ENCODE measurements around the gene ARHGAP21. TPM values are rescaled to one million over a fixed set of nuclear protein-coding genes. Genes with fewer than 3 reads are reported as not detected.
"Not testable (repeated sequence)": the region's sequence is repeated elsewhere in the genome, so short reads cannot be mapped to it uniquely, and the experiment has no call there.

ARHGAP21 gene
- total RNA-seq, 2 experiments from 2014 or later = 19.7 to 25.9 TPM

DNA sequence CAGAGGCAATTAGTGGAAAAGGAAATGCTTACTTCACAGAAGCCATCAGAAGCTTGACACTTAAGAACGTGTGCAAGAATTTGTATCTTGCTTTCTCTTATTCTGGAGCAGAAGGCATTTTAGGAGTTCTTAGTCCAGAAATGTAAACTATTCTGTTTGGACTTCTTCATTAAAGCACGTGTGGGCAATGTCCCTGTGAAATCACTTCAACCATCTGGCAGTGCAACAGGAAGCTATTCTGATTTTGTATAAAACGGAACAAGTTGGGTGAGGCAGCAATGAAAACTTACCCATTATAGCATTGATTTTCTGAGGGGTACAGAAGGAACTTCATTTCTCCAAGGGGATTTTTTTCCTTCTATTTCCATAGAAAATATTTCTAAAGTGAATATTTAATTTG, 21.3 kb upstream of the ARHGAP21 start:
- DNase-seq (no peak), ATAC-seq (no peak)
- no peaks in the 10 kb centered on the region for H3K27me3 Mint-ChIP-seq
- intact Hi-C loops (cut with DNase I, micrococcal nuclease) = no loop called here
- H3K9me3 Mint-ChIP-seq (ENCODE audit: low read depth) = no peaks in the 10 kb centered on the region
- POLR2A ChIA-PET = no interaction called here
- CTCF ChIA-PET = no interaction called here
- H3K36me3 Mint-ChIP-seq (ENCODE audit: low read depth) = no peaks in the 10 kb centered on the region
- peaks cover 2% of the 10 kb centered on the region for H3K4me1 Mint-ChIP-seq
- H3K4me3 Mint-ChIP-seq = no peak overlapping the region
- H3K27ac Mint-ChIP-seq = no peak overlapping the region

DNA sequence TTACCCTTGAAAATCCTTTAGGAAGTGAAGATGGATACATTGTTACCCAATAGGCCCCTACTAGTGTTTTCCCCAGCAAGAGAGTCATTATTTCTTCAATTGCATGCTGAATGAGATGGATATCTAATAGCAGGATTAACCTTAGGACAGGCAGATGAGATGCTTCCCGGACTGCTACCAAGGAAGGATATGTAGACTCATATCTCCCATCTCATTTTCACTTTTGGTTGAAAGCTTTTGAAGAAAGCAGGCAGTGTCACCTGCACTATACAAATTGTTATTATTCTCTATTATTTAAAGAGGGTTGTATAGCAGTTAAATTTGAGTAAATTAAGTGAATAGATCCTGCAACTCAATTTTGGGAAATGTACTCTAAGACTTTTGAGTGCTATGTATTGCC, 17.0 kb upstream of the ARHGAP21 start:
- Mint-ChIP-seq H3K27ac (no peak overlapping the region), H3K27me3 (no peaks in the 10 kb centered on the region), H3K36me3 (ENCODE audit: low read depth) (no peaks in the 10 kb centered on the region), H3K9me3 (ENCODE audit: low read depth) (no peaks in the 10 kb centered on the region), H3K4me1 (peaks cover 2% of the 10 kb centered on the region), H3K4me3 (no peak overlapping the region)
- ChIA-PET POLR2A (no interaction called here), CTCF (no interaction called here)
- ATAC-seq = no peak
- DNase-seq = no peak
- intact Hi-C loops (cut with DNase I, micrococcal nuclease) = no loop called here

GRCh38 chr10:24737001-24737400, 13.3 kb upstream of the ARHGAP21 start:
- Mint-ChIP-seq H3K36me3 (ENCODE audit: low read depth) (no peaks in the 10 kb centered on the region), H3K27ac (no peak overlapping the region), H3K27me3 (no peaks in the 10 kb centered on the region), H3K9me3 (ENCODE audit: low read depth) (no peaks in the 10 kb centered on the region), H3K4me3 (no peak overlapping the region), H3K4me1 (no peaks in the 10 kb centered on the region)
- intact Hi-C loops (cut with DNase I, micrococcal nuclease) = no loop called here
- POLR2A ChIA-PET = no interaction called here
- ATAC-seq = no peak
- DNase-seq = no peak
- CTCF ChIA-PET = no interaction called here

DNA sequence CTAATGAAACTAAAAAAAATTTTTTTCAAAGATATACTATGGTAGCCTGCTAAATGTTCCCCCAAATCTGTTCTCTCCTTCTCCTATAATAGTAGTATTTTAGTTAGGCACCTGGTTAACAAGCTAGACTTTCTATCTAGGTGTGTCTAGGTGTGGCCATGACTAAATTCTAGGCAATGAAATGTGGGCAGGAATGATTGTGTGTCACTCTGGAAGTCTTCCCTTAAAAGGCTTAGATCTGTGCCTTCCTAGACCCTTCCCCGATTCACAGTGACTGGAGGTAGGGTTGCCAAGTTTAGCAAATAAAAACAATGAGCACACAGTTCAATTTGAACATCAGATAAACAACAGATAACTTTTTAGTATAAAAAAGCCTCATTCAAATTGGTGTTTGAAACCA, 8.3 kb upstream of the ARHGAP21 start:
- intact Hi-C loops (cut with DNase I, micrococcal nuclease) = no loop called here
- Mint-ChIP-seq H3K4me1 (peaks cover 2% of the 10 kb centered on the region), H3K36me3 (ENCODE audit: low read depth) (no peaks in the 10 kb centered on the region), H3K27ac (no peak overlapping the region), H3K4me3 (no peak overlapping the region), H3K9me3 (ENCODE audit: low read depth) (no peaks in the 10 kb centered on the region), H3K27me3 (no peaks in the 10 kb centered on the region)
- ChIA-PET POLR2A (no interaction called here), CTCF (interaction anchor here (0.7 kb wide), 1 partner anchor 109 kb away, joined by 4 read pairs; no protein-coding TSS in a partner anchor)
- ATAC-seq (no peak), DNase-seq (no peak)

DNA sequence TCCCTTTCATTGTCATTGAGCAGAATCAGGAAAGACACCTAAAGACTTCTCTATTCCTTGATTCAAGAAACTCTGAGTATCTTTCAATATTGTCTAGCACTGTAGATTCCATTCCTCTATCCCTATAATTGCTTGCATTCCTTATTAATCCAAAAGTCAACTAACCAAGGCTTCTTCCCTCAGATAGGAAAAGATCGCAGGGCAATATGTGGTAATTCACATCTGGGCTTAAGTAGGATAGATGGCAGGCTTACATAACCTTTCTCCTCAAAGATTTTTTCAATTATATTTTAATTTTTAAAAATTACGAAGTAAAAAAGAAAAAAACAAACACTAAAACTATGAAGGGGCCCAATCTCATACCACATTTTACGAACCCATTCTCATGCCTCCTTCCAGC, 7.1 kb upstream of the ARHGAP21 start:
- no peaks in the 10 kb centered on the region for H3K27me3 Mint-ChIP-seq
- no peaks in the 10 kb centered on the region for H3K9me3 Mint-ChIP-seq (ENCODE audit: low read depth)
- H3K27ac Mint-ChIP-seq = no peak overlapping the region
- DNase-seq (no peak), ATAC-seq (no peak)
- ChIA-PET CTCF (interaction anchor here (2.2 kb wide), 1 partner anchor 351 kb away, joined by 5 read pairs; no protein-coding TSS in a partner anchor), POLR2A (no interaction called here)
- H3K36me3 Mint-ChIP-seq (ENCODE audit: low read depth) = no peaks in the 10 kb centered on the region
- intact Hi-C loops (cut with DNase I, micrococcal nuclease) = no loop called here
- no peak overlapping the region for H3K4me3 Mint-ChIP-seq
- peaks cover 2% of the 10 kb centered on the region for H3K4me1 Mint-ChIP-seq

GRCh38 chr10:24727786-24728185, 4.1 kb upstream of the ARHGAP21 start:
- intact Hi-C loops (cut with DNase I, micrococcal nuclease) = loop anchor here in 1 of 2 experiments (10.0 kb wide), 2 partner anchors 197 to 357 kb away; no protein-coding TSS in a partner anchor

DNA sequence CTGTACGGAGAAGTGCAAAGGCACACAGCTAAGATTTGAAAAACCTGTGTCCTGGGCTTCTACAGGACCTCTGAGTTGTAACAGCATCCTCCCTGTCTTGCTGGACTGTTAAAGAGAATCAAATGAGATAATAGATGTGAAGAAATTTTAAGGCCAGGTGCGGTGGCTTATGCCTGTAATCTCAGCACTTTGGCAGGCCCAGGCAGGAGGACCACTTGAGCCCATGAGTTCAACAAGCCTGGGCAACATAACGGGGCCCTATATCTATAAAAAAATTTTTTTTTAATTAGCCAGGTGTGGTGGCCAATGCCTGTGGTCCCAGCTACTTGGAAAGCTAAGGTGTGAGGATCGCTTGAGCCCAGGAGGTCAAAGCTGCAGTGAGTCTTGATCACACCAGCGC, 2.9 kb upstream of the ARHGAP21 start:
- Mint-ChIP-seq H3K27ac (no peak overlapping the region), H3K4me1 (peaks cover 11% of the 10 kb centered on the region), H3K36me3 (ENCODE audit: low read depth) (peaks cover 3% of the 10 kb centered on the region), H3K27me3 (no peaks in the 10 kb centered on the region), H3K4me3 (no peak overlapping the region), H3K9me3 (ENCODE audit: low read depth) (no peaks in the 10 kb centered on the region)
- CTCF ChIA-PET = interaction anchor here (1.9 kb wide), 1 partner anchor 353 kb away, joined by 4 read pairs; no protein-coding TSS in a partner anchor
- POLR2A ChIA-PET = no interaction called here
- intact Hi-C loops (cut with DNase I, micrococcal nuclease) = loop anchor here in 1 of 2 experiments (10.0 kb wide), 2 partner anchors 198 to 358 kb away; no protein-coding TSS in a partner anchor
- ATAC-seq = no peak
- no peak for DNase-seq

More at GRCh38 chr10:24727786-24728185, 4.1 kb upstream of the ARHGAP21 start:
- no peak for ATAC-seq
- Mint-ChIP-seq H3K9me3 (ENCODE audit: low read depth) (no peaks in the 10 kb centered on the region), H3K36me3 (ENCODE audit: low read depth) (no peaks in the 10 kb centered on the region), H3K27me3 (no peaks in the 10 kb centered on the region), H3K4me1 (peaks cover 4% of the 10 kb centered on the region), H3K27ac (no peak overlapping the region), H3K4me3 (no peak overlapping the region)
- ChIA-PET CTCF (interaction anchor here (1.2 to 1.9 kb wide), 2 partner anchors 253 to 352 kb away, joined by 3 to 4 read pairs; no protein-coding TSS in a partner anchor), POLR2A (no interaction called here)
- no peak for DNase-seq

DNA sequence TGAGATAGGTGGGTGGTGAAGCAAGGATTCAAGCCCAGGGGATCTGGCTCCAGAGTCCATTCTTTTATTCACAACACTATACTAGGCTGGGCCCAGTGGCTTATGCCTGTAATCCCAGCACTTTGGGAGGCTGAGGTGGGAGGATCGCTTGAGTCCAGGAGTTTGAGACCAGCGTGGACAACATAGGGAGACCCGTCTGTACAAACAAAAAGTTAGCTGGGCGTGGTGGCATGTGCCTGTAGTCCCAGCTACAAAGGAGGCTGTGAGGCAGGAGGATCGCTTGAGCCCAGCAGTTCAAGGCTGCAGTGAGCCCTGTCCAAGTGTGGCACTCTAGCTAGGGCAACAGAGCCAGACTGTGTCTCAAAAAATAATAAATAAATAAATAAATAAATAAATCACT, 2.3 kb upstream of the ARHGAP21 start:
- not testable (repeated sequence) for H3K36me3 Mint-ChIP-seq (ENCODE audit: low read depth); H3K27ac Mint-ChIP-seq; H3K4me3 Mint-ChIP-seq; H3K27me3 Mint-ChIP-seq; ATAC-seq; DNase-seq; H3K9me3 Mint-ChIP-seq (ENCODE audit: low read depth)
- H3K4me1 Mint-ChIP-seq = peaks cover 17% of the 10 kb centered on the region
- intact Hi-C loops (cut with DNase I, micrococcal nuclease) = loop anchor here in 1 of 2 experiments (10.0 kb wide), 2 partner anchors 199 to 359 kb away; no protein-coding TSS in a partner anchor
- POLR2A ChIA-PET = interaction anchor here (0.8 kb wide), 1 partner anchor 19 kb away, joined by 4 read pairs; no protein-coding TSS in a partner anchor
- CTCF ChIA-PET = interaction anchor here (1.5 to 1.7 kb wide), 2 partner anchors 19 to 354 kb away, joined by 5 to 6 read pairs; no protein-coding TSS in a partner anchor

DNA sequence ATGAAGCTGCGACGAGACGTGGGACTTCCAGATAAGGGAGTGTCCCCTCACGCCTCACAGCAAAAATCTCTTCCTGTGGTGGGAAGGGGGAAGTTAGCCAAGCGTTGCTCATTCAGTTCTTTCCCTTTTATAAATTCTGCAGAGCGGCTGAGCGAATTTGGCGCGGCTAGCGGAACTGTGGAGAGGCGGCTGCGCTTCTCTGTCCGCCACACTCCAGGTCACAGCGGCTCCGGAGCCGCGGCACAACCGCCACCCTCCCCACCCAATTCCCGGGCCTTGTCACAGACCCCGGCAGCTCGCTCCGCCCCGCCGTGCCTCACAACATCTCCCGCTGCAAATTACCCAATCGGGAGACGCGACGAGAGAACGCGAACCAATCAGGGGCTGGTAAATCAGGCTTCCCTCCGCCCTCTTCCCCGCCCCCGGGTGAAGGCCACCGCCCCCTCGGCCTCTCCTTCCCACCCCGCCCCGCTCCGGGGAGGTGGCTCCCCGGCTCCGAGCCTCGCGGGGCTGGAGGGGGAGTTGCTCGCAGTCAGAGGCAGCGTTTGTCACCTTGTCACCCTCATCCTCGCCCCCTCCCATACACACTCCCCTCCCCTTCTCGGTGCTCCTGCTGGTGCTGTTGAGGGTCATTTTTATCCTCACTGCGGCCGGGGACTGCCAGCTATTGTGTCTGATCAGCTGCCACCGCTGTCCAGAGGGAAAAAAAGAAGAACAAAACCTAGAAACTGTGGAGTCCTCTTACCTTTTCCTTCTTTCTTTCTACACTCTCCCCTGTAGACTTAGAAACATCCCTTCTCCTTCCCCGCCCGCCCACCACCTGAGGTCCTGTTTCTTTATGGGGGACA, 918 bp upstream of the ARHGAP21 start:
- POLR2A ChIA-PET = interaction anchor here (1.4 kb wide), 1 partner anchor 18 kb away, joined by 10 read pairs; no protein-coding TSS in a partner anchor

GRCh38 chr10:24723386-24723787, 300 bp downstream of the ARHGAP21 start:
- H3K4me3 Mint-ChIP-seq = no peak overlapping the region
- ATAC-seq (peak; percentile 1), DNase-seq (peak; percentile 35)
- no peak overlapping the region for H3K27ac Mint-ChIP-seq
- ChIA-PET POLR2A (interaction anchor here (1.4 kb wide), 1 partner anchor 17 kb away, joined by 10 read pairs; no protein-coding TSS in a partner anchor), CTCF (no interaction called here)
- peaks cover 9% of the 10 kb centered on the region for H3K36me3 Mint-ChIP-seq (ENCODE audit: low read depth)
- intact Hi-C loops (cut with DNase I, micrococcal nuclease) = loop anchor here (5.0 to 10.0 kb wide), 8 partner anchors 81 to 1724 kb away; partner anchors contain the start of gene PRTFDC1 (in 1 of the 2)
- H3K9me3 Mint-ChIP-seq (ENCODE audit: low read depth) = no peaks in the 10 kb centered on the region
- no peaks in the 10 kb centered on the region for H3K27me3 Mint-ChIP-seq
- peaks cover 28% of the 10 kb centered on the region for H3K4me1 Mint-ChIP-seq

More for the DNA sequence above, 918 bp upstream of the ARHGAP21 start:
- H3K4me3 Mint-ChIP-seq = peak overlapping the region; percentile 87
- no peaks in the 10 kb centered on the region for H3K27me3 Mint-ChIP-seq
- no peaks in the 10 kb centered on the region for H3K9me3 Mint-ChIP-seq (ENCODE audit: low read depth)
- ATAC-seq (peak; percentile 92), DNase-seq (peak; percentile 97)
- H3K4me1 Mint-ChIP-seq = peaks cover 26% of the 10 kb centered on the region
- CTCF ChIA-PET = interaction anchor here (1.5 to 1.7 kb wide), 2 partner anchors 18 to 356 kb away, joined by 5 to 6 read pairs; no protein-coding TSS in a partner anchor
- peak overlapping the region; percentile 90 for H3K27ac Mint-ChIP-seq
- intact Hi-C loops (cut with DNase I, micrococcal nuclease) = loop anchor here (1.0 to 10.0 kb wide), 16 partner anchors 17 to 1723 kb away; partner anchors contain the start of genes PRTFDC1 (in 2 of the 2), ENKUR (in 1 of the 2) and THNSL1 (in 1 of the 2)
- peaks cover 9% of the 10 kb centered on the region for H3K36me3 Mint-ChIP-seq (ENCODE audit: low read depth)

DNA sequence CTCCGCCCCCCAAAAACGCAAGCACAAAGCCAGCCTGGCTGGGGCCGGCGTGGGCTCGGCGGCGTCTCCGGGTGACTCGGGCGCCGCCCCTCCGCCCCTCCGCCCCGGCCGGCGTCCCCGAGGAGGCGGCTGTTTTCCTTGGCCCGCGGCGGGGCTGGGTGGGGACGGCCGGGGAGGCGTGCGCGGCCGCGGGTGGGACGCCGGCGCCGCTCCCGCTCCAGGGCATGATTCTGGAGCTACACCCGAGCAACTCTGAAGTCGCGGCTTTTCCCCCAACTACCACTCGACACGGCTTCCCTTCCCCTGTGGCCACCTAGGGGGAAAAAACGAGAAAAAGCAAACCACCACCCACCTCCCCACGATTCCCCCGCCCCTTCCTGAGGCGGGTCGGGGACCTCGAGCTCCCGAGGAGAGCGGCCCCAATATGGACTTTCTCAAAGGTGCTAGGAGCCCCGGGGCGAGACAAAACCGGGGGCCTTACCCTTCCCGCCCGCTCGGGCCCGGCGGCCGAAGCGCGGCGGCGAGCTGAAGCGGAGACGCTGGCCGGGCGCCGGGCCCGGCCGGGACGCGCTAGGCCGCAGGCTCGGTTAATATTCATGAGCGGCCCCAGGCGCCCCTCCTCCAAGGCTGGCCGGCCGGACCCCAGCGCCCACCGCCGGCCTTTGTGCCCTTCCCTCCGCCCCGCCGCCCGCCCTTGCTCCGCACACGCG, 856 bp downstream of the ARHGAP21 start:
- H3K27ac Mint-ChIP-seq = peak overlapping the region; percentile 83
- POLR2A ChIA-PET = no interaction called here
- H3K27me3 Mint-ChIP-seq = no peaks in the 10 kb centered on the region
- DNase-seq (peak; percentile 65), ATAC-seq (peak; percentile 2)
- CTCF ChIA-PET = no interaction called here
- H3K9me3 Mint-ChIP-seq (ENCODE audit: low read depth) = no peaks in the 10 kb centered on the region
- H3K36me3 Mint-ChIP-seq (ENCODE audit: low read depth) = peaks cover 9% of the 10 kb centered on the region
- H3K4me1 Mint-ChIP-seq = peaks cover 27% of the 10 kb centered on the region
- intact Hi-C loops (cut with DNase I, micrococcal nuclease) = loop anchor here (5.0 to 10.0 kb wide), 8 partner anchors 81 to 1724 kb away; partner anchors contain the start of gene PRTFDC1 (in 1 of the 2)
- peak overlapping the region; percentile 79 for H3K4me3 Mint-ChIP-seq

All from activated CD4-positive, alpha-beta T cell treated with anti-CD3 and anti-CD28 coated beads for 36 hours (primary cell).